ENCODE measurements around the gene SDR9C7.
"Not testable (repeated sequence)": the region's sequence is repeated elsewhere in the genome, so short reads cannot be mapped to it uniquely, and the experiment has no call there.

Gene SDR9C7

GRCh38 chr12:56916296-56916995, 17.8 kb downstream of the SDR9C7 start:
- H3K9me3 ChIP-seq (ENCODE audit: insufficient read depth, low read length) = no peaks in the 10 kb centered on the region
- TF ChIP-seq EZH2phosphoT487 (conservative IDR thresholded peaks at IDR 0.05; ENCODE audit: low read length) (no peak), CTCF (IDR thresholded peaks at IDR 0.05; ENCODE audit: insufficient read depth, low read length, poor library complexity, severe bottlenecking) (no peak)
- H3K4me3 ChIP-seq (ENCODE audit: insufficient read depth, low read length, poor library complexity, severe bottlenecking) = no peak overlapping the region
- H3K79me2 ChIP-seq (ENCODE audit: insufficient read depth, low read length) = no peaks in the 10 kb centered on the region
- H3K9me2 ChIP-seq (replicated peaks; ENCODE audit: insufficient read depth, low read length) = no peaks in the 10 kb centered on the region
- H2AFZ ChIP-seq (ENCODE audit: low read depth, low read length, severe bottlenecking) = no peak overlapping the region
- H3K4me2 ChIP-seq (ENCODE audit: low read depth, low read length, poor library complexity, severe bottlenecking) = no peak overlapping the region
- H3K36me3 ChIP-seq (ENCODE audit: low read length) = no peaks in the 10 kb centered on the region
- H4K20me1 ChIP-seq (ENCODE audit: low read depth, low read length) = no peaks in the 10 kb centered on the region
- no peak overlapping the region for H3K9ac ChIP-seq (ENCODE audit: low read length)
- H3K27ac ChIP-seq (ENCODE audit: low read depth, low read length) = no peak overlapping the region
- H3F3A ChIP-seq (ENCODE audit: insufficient read depth) = no peaks in the 10 kb centered on the region
- no peaks in the 10 kb centered on the region for H3K27me3 ChIP-seq (ENCODE audit: low read length)

- no peak overlapping the region for H3K9ac ChIP-seq (ENCODE audit: low read length)
- H3K36me3 ChIP-seq (ENCODE audit: low read length) = no peaks in the 10 kb centered on the region
- no peak for TF ChIP-seq EZH2phosphoT487 (conservative IDR thresholded peaks at IDR 0.05; ENCODE audit: low read length)
- TF ChIP-seq CTCF (IDR thresholded peaks at IDR 0.05; ENCODE audit: insufficient read depth, low read length, poor library complexity, severe bottlenecking) = no peak
- no peaks in the 10 kb centered on the region for H4K20me1 ChIP-seq (ENCODE audit: low read depth, low read length)
- no peak overlapping the region for H3K4me3 ChIP-seq (ENCODE audit: insufficient read depth, low read length, poor library complexity, severe bottlenecking)
- no peaks in the 10 kb centered on the region for H3F3A ChIP-seq (ENCODE audit: insufficient read depth)
- no peaks in the 10 kb centered on the region for H3K79me2 ChIP-seq (ENCODE audit: insufficient read depth, low read length)
- no peak overlapping the region for H2AFZ ChIP-seq (ENCODE audit: low read depth, low read length, severe bottlenecking)
- H3K9me2 ChIP-seq (replicated peaks; ENCODE audit: insufficient read depth, low read length) = no peaks in the 10 kb centered on the region
- H3K27me3 ChIP-seq (ENCODE audit: low read length) = no peaks in the 10 kb centered on the region
- H3K27ac ChIP-seq (ENCODE audit: low read depth, low read length) = no peak overlapping the region
- H3K9me3 ChIP-seq (ENCODE audit: insufficient read depth, low read length) = no peaks in the 10 kb centered on the region
- H3K4me2 ChIP-seq (ENCODE audit: low read depth, low read length, poor library complexity, severe bottlenecking) = no peak overlapping the region
Observed at GRCh38 chr12:56914724-56915123, 19.5 kb downstream of the SDR9C7 start.

- H3K9ac ChIP-seq (ENCODE audit: low read length) = no peak overlapping the region
- no peak overlapping the region for H2AFZ ChIP-seq (ENCODE audit: low read depth, low read length, severe bottlenecking)
- H3K9me2 ChIP-seq (replicated peaks; ENCODE audit: insufficient read depth, low read length) = no peaks in the 10 kb centered on the region
- no peaks in the 10 kb centered on the region for H3K36me3 ChIP-seq (ENCODE audit: low read length)
- H3K9me3 ChIP-seq (ENCODE audit: insufficient read depth, low read length) = no peaks in the 10 kb centered on the region
- no peaks in the 10 kb centered on the region for H3K27me3 ChIP-seq (ENCODE audit: low read length)
- H3K4me3 ChIP-seq (ENCODE audit: insufficient read depth, low read length, poor library complexity, severe bottlenecking) = no peak overlapping the region
- no peaks in the 10 kb centered on the region for H3K79me2 ChIP-seq (ENCODE audit: insufficient read depth, low read length)
- H3F3A ChIP-seq (ENCODE audit: insufficient read depth) = no peaks in the 10 kb centered on the region
- TF ChIP-seq EZH2phosphoT487 (conservative IDR thresholded peaks at IDR 0.05; ENCODE audit: low read length) = no peak
- no peak for TF ChIP-seq CTCF (IDR thresholded peaks at IDR 0.05; ENCODE audit: insufficient read depth, low read length, poor library complexity, severe bottlenecking)
- no peak overlapping the region for H3K4me2 ChIP-seq (ENCODE audit: low read depth, low read length, poor library complexity, severe bottlenecking)
- H4K20me1 ChIP-seq (ENCODE audit: low read depth, low read length) = no peaks in the 10 kb centered on the region
- no peak overlapping the region for H3K27ac ChIP-seq (ENCODE audit: low read depth, low read length)
Observed at GRCh38 chr12:56914256-56914655, 20.0 kb downstream of the SDR9C7 start.

GRCh38 chr12:56909403-56909802, 24.8 kb downstream of the SDR9C7 start:
- H3K9me2 ChIP-seq (replicated peaks; ENCODE audit: insufficient read depth, low read length); H3K27me3 ChIP-seq (ENCODE audit: low read length); H3K9me3 ChIP-seq (ENCODE audit: insufficient read depth, low read length); H3K27ac ChIP-seq (ENCODE audit: low read depth, low read length); H2AFZ ChIP-seq (ENCODE audit: low read depth, low read length, severe bottlenecking); H3K36me3 ChIP-seq (ENCODE audit: low read length); H3K4me2 ChIP-seq (ENCODE audit: low read depth, low read length, poor library complexity, severe bottlenecking); H3K4me3 ChIP-seq (ENCODE audit: insufficient read depth, low read length, poor library complexity, severe bottlenecking); H3F3A ChIP-seq (ENCODE audit: insufficient read depth); H3K79me2 ChIP-seq (ENCODE audit: insufficient read depth, low read length); H3K9ac ChIP-seq (ENCODE audit: low read length); H4K20me1 ChIP-seq (ENCODE audit: low read depth, low read length): not testable (repeated sequence)

Data from SU-DHL-6 (cell line).